Measurements from ENCODE around the gene FCHSD1.

Gene FCHSD1

GRCh38 chr5:141609044-141609443, 42.2 kb downstream of the FCHSD1 start:
- H3K4me3 ChIP-seq (replicated peaks; ENCODE audit: low read depth, low read length): no peak overlapping the region
- DNase-seq (ENCODE audit: low read depth): no peak
- TF ChIP-seq CTCF (IDR thresholded peaks at IDR 0.05; ENCODE audit: low read length, missing control alignments): no peak

GRCh38 chr5:141608557-141608956, 42.7 kb downstream of the FCHSD1 start:
- no peak for DNase-seq (ENCODE audit: low read depth)
- H3K4me3 ChIP-seq (replicated peaks; ENCODE audit: low read depth, low read length): no peak overlapping the region
- no peak for TF ChIP-seq CTCF (IDR thresholded peaks at IDR 0.05; ENCODE audit: low read length, missing control alignments)

GRCh38 chr5:141608046-141608445, 43.2 kb downstream of the FCHSD1 start:
- no peak overlapping the region for H3K4me3 ChIP-seq (replicated peaks; ENCODE audit: low read depth, low read length)
- no peak for DNase-seq (ENCODE audit: low read depth)
- TF ChIP-seq CTCF (IDR thresholded peaks at IDR 0.05; ENCODE audit: low read length, missing control alignments): no peak

GRCh38 chr5:141605523-141606277, 45.5 kb downstream of the FCHSD1 start:
- peak; percentile 89 for DNase-seq (ENCODE audit: low read depth)
- H3K4me3 ChIP-seq (replicated peaks; ENCODE audit: low read depth, low read length): no peak overlapping the region
- no peak for TF ChIP-seq CTCF (IDR thresholded peaks at IDR 0.05; ENCODE audit: low read length, missing control alignments)

GRCh38 chr5:141603923-141604717, 47.1 kb downstream of the FCHSD1 start:
- no peak for TF ChIP-seq CTCF (IDR thresholded peaks at IDR 0.05; ENCODE audit: low read length, missing control alignments)
- no peak overlapping the region for H3K4me3 ChIP-seq (replicated peaks; ENCODE audit: low read depth, low read length)
- DNase-seq (ENCODE audit: low read depth): peak; percentile 96

- no peak for DNase-seq (ENCODE audit: low read depth)
- no peak for TF ChIP-seq CTCF (IDR thresholded peaks at IDR 0.05; ENCODE audit: low read length, missing control alignments)
- no peak overlapping the region for H3K4me3 ChIP-seq (replicated peaks; ENCODE audit: low read depth, low read length)
These were observed 48.6 kb downstream of the FCHSD1 start for GRCh38 chr5:141602606-141603005.

All from fibroblast of pulmonary artery (primary cell).